GM19025 (cell line): ENCODE data around the gene TEAD1.
"Not testable (repeated sequence)": the region's sequence is repeated elsewhere in the genome, so short reads cannot be mapped to it uniquely, and the experiment has no call there.

Experiments used
- ATAC-seq: cut with Tn5 transposase; IDR thresholded peaks from one replicate; pipeline ENCODE4 v1.9.1; 2021; ENCODE audit warnings: mild to moderate bottlenecking, low read depth, moderate library complexity; ENCODE audit not compliant: unreplicated experiment

Gene TEAD1

DNA sequence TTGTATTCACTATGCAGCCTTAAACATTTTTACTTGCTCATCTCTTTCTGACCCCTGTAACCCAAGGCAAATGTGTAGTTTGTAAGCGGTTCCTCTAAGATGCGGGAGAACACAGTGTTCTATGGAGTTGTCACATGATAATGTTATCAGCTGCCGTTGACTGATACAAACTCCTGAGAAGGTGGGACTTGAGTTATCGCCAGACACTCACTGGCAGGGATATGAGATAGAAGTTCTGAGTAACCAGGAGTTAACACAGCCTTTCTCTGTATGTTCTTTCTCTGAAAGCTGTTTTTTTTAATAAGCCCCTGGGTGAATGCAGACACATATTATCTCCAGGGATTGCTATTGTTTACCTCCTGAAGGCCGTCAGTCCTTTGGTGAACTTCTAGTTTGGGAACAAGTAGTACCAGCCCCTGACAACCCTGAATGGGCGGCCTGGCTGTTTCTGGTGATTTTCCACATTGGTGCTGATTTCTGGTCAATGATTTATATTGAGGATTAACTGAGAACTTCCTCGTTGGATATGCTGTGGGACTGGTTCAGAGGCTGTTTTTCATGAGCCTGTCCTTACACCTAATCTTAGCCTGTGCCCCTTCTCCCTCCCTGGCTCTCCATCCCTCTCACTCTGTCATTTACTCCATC, 179.6 kb downstream of the TEAD1 start:
- ATAC-seq, result no peak

DNA sequence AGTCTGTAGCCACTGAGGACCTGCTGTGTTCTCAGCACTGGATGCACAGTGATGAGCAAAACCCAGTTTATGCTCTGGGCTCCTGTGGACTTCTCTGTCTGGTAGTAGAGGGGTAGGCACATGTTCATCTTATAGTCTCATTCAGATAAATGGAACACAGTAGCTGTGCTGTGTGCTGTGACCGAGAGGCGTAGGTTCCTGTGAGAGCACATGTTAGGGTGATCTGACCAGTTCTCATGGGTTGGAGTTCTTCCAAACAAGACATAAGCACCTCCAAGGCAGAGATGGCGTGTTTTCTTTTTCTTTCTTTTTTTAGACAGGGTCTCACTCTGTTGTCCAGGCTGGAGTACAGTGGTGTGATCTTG, 180.1 kb downstream of the TEAD1 start:
- ATAC-seq, result no peak

DNA sequence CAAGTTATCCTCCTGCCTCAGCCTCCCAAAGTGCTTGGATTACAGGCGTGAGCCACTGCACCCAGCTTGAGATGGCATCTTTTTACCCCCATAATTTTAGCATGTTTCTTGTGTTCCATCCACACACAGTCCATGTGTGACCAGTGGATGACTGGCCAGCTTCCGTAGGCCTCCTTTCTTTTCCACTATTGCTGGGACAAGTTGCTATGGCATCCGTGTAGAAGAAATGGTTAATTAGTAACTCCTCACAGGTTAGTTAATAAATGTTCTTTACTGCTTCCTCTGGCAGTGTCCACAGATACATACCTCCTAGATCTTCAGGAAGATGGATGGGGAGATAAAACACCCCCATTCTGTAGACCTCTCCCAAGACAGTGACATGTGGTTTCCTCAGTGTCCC, 180.6 kb downstream of the TEAD1 start:
- no peak for ATAC-seq

DNA sequence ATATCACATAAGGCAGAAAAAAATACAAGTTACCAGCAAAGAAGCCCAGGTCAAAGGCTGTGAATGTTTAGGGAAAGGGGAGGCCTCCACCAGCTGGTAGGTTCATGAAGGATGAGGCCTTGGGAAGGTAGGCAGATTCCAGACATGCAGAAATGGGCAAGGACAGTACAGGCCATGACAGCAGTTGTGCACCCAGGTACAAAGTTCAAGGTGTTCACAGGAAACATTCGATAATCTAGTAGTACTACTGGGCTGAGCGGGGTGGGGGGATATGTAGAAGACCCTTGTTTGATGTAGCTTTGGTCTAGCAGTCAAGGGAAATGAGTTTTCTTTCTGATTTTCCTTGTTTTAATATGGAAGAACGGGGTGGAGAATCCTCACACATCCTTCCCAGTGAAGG, 182.1 kb downstream of the TEAD1 start:
- no peak for ATAC-seq

DNA sequence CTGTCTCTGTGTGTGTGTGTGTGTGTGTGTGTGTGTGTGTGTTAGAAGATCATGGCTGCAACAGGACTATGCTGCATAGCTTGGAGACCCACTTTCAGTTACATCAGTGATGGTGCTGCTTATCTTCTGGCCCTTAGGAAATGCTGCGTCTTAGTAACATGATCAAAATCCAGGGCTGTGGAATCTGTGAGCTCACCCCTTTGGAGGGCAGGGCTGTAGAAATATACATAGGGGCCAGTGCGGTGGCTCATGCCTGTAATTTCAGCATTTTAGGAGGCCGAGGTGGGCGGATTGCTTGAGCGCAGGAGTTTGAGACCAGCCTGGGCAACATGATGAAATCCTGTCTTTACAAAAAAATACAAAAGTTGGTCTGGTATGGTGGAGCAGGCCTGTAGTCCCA, 183.4 kb downstream of the TEAD1 start:
- no peak for ATAC-seq

DNA sequence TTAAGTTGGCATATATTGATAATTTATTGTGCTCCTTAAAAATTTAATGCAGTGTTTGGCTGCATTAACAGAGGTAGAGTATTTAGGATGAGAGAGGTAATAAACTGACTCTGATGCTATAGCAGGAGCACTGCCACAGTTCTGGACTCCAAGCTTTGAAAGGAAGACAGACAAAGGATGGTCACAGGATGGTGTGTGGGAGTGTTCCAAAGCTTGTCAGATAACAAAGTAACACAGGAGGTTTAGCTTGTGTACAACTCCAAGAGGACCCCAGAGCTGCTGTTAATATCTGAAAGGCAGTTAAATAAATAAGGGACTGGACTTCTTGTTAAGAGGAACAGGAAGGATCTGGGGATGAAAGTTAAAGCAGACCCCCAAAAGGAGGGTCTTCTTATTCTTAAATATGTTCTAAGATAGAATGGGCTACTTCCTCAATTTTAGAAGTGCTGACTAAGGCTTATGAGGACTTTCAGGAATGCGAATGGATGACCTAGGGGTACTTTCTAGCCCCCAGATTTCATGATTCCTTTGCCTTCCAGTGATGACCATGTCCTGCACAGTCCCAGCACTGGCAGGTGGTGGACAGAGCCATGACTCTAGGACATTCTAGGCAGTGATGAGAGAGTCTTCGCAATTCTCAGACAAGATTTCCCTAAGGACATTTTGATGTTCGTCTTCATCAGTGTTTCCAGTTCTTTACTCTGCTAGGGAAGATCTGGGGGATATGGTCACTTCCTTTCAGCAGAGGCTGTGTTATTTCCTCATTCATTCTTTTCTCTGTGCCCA, 185.8 kb downstream of the TEAD1 start:
- no peak for ATAC-seq

DNA sequence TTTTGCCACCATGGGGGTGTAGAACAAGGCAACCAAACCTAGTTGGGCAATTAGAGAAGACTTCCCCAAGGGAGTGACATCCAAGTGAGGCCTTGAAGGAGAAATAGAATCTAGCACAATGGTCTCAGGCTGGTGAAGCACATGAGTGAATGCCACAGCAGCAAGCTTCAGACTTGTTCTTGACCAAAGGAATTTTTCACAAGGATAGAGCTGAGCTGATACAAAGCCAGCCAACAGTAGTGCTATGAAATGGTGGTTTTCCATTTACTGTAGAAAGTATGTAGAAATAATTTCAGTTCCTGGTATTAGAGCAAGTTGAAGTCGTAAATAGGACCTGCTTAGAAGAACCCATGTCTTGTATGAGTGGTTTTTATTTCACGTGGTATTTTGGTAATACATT, 186.6 kb downstream of the TEAD1 start:
- ATAC-seq, result no peak

DNA sequence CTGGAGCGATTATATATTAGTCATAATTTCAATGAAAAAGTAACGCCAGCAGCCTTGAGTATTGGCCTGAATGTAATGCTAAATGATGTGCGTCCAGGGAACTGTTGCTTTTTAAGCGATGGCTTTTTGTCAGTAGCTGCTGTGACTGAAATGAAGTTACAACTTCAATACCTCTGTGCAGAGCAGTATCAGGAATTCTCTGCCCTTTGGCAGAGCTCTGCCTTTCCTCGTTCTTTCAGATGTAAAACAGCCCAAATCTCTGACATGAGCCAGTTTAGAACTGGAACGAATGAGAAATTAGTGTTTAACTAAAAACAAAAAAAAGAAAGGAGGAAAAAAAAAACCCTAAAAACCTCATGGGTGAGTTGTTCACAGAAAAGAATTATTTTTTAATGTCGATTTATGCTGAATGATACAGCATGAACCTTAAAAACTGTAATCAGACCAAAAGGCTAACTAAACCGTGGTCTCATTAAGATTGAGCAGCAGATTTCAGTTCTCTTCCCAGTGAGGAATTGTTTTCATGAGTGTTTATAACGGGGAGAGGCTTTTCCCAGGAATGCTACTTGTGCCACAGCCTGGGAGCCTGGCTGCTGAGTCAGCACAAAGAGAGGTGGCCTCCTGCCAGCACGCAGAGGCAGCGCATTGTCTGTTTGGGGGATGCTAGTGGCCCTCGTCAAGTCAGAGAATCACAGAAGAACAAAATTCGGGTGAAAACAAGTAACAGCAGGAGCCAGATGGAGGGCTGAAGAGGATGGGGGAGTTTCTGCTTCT, 188.7 kb downstream of the TEAD1 start:
- ATAC-seq, result no peak

DNA sequence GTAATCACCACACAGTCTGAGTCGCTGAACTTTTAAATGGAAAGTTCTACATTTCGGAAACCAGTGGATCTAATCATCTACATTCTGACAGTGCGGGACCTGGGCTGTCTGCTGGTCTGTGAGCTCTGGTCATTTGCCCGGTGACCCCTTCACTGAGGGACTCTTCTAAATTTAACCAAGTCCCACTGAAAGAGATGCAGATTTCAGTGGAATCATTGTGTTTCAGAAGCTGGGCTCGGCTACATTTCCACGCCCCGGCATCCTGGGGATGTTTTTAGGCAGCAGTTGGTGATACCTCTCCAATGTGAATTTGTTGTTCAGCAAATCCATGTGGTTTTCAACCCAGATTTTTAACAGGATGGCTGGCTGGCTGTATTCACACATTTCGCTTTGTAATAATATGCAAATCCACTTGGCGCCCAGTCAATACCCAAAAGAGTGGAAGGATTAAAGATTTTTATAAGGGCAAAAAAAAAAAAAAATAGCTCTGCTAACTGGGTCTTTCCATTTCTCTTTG, 189.4 kb downstream of the TEAD1 start:
- no peak for ATAC-seq

DNA sequence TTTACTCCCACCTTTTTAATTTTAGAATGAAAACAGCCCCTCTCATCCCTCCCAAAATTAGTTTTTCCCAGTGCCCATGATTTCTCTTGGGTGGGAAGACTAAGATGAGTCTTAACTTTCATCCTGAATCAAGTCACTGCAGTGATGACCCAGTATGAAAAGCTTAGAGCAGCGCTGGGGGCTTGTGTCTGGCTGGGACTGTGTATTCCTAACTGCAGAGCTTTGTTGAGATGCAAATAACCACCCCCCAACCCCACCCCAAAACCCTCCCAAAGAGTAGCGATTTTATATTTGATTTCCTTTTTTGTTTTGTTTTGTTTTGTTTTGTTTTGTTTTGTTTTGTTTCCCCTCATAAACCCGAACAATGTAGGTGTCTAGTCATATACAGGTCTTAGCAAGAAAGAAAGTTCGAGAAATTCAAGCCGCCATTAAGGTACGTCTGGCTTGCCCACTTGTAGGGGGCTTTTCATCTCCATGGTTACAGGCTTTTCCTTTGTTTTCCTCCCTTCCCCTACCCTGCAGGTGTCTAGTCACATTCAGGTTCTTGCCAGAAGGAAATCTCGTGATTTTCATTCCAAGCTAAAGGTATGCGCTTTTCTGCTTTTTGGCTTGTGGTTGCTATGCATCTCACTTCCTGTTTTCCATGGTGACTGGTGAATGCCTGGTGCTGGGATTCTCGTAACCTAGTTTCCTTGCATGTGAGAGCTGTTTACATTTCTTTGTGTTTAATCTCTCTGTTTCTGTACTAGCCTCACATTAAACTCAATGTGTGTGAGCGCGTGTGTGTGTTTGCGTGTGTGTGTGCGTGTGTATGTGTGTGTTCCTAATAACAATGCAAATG, 190.3 kb downstream of the TEAD1 start:
- ATAC-seq, result no peak

DNA sequence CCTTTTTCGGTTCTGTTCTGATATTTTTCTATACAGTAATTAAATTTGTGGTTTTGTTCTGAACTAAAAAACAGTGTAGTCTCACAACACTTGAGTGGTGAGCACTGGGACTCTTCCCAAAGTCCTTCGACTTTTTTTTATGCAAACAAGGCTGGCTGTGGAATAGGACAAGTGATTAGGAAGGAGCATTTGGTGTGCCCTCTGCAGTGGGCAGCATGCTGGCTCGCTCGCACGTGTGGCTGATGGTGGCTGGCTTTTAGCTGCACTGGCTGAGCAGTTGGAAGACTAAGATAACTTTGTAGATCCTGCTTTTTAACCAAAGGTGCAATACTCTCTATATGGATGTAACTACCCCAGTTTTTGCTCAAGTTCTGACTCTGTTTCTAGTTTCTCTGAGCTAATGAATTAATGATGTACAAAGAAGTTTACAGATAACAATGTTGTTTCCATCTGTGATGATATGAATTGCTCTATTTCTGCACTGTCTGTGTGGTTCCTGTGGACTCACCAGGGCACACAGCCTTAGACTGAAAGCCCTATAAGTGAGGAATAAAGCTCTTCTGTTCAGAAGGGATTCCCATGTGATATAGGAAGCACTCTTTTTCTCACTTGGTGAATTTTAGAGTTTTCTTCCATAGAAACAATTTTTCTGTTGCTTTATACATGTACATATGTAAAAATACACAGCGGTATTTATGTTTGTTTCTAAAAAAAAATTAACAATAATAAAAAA, 191.8 kb downstream of the TEAD1 start:
- no peak for ATAC-seq

DNA sequence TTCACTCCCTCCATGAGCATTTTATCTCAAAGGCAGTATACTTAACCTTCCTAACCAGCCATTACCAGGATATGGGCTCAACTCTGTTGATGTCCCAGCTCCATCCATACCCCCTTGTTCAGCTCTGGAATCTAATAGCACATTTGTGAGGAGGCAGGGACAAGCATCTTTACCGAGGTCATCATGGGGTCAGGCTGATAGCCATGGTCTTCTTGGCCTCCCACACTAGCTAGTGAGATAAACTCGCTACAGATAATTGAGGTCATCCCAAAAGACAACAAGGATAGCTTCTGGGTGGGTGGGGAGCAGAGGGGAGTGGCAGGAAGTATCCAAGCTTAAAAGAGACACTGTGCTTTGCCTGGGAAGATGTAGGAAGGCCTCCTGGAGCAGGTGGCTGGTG, 193.3 kb downstream of the TEAD1 start:
- ATAC-seq, result no peak

DNA sequence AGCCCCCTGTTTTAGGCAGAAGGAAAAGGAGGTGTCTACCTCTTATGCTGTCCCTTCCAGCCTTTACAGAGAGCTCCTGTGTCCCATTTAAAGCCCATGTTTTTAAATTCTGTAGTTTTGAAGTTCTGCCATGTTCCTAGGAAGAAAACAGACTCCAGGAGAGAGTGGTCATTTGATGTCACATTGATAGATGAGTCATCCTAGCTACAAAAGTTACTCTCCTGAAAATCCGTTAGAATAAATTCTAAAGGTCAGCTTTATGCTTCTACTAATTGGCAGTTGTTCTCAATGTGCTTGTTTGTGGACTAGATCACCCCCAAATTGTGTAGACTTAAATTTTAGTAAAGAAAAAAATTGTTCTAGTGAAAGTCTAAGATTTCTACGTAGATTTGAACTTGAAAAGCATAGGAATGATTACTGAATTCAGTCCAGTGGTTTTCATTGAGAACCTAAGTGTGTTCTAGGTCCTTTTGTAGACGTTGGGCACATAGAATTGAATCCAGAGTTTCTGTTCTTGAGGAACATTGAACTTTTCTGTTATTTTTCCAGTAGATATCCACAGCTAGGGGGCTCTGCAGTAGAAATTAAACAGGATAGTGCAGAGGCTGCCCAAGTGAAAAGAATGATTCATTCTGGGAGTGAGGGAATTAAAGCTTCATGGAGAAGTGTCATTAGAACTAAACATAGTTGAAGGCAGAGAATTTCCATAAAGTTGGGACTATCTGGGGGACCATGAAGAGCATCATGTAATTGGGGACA, 194.3 kb downstream of the TEAD1 start:
- no peak for ATAC-seq

DNA sequence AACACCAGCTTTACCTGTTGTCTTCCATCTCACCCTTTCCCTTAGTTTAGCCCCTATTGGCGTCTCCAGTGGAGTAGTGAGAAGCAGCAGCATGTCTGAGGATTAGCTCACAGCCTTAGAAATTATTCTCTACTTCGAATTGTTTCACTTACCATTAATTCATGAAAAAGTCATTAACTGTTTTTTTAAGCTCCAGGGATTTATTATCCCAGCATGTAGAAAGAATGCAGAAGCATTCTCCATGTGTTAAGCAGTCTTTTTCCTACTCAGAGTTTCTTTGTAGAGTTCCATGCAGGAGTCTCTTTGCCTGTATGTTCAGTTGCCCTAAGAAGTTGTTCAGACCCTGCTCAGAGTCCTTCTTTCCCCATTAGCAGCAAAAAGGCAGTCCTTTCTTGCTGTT, 197.0 kb downstream of the TEAD1 start:
- no peak for ATAC-seq

DNA sequence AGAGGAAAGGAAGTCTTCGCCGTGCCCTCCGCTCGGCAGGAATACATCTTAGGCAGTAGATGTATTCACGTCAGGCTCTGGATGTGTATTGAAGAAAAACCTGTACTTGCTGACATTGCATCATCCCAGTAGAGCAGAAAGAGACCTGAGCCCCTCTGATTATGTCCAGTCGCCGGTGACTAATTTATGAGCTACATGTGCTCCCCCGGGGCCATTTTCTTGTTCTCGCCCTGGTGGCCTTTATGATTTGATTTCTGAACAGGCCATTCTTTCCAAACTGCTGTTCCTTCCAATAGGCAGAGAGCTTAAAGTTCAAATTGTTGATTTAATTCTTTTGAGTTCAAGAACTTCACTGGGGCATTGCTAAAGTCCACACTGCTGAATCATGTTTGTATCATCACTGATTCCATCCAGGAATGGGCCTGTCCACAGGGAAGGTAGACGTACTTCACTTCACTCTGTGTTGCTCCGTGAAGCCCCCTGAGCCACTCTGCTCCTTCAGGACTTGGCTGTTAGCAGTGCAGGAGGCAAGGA, 197.6 kb downstream of the TEAD1 start:
- no peak for ATAC-seq

DNA sequence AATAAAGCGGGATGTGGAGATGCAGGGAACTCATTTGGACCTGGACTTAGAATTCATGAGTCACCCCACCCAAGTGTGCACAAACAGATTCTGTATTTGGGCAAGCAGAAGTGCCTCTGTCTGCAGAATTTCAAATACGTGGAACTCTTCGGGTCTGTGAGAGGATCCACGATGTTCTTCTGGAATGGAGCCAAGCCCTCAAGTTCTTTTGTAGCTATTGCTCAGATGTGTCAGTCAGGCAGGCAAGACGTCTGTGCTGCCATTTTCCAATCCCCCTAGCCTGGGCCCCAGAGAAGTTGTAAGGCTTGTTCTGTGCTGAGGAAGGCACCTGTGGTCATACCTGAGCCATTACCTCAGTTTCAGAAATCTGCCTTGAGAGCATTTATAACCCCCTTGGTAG, 202.1 kb downstream of the TEAD1 start:
- ATAC-seq, result no peak

DNA sequence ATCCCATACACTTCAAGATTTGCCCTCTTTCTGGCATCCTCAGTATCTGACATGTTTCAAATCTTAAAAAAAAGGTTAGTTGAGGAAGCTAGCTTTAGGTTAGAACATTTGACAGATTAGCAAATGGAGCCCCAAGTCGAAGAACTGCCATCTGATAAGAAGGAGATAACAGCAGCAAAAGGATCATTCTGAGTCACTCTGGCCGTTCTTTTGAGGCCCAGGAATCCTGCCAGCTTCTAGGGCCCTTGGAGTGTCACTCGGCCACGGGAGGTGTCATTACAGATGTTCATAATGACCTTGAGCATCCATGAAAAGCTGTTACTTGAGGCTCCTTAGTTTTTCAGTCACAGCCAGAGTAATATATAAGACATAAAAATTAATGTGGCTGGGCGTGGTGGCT, 202.8 kb downstream of the TEAD1 start:
- ATAC-seq, result no peak

DNA sequence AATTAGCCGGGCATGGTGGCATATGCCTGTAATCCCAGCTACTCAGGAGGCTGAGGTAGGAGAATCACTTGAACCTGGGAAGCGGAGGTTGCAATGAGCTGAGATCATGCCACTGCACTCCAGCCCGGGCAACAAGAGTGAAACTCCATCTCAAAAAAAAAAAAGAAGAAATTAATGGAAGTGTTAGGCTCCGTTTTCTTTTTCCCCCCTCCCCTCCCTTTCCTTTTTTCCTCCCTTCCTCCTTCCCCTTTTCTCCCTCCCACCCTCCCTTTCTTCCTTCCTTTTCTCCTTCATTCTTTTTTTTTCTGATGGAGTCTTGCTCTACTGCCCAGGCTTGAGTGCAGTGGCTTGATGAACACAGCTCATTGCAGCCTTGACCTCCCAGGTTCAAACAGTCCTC, 203.3 kb downstream of the TEAD1 start:
- not testable (repeated sequence) for ATAC-seq

DNA sequence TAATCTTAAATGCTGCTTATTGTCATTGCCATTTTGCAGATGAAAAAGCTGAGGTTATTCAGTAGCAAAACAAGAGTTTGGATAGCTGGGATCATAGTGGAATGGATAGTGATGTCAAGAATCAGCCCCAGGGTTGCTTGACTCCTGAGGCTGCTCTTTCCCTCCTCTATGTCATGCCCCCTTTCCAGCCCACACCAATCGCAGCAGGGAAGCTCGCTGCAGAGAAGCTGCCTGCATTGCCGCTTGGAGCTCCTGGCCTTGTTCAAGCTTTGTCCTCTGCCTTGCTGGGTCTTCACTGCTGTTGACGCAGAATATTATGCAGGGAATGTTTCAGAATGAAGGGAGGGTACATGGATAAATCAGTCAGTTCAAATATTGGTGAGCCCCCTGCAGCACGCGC, 206.1 kb downstream of the TEAD1 start:
- ATAC-seq, result no peak
